Urinary bladder (tissue), 4 donors: ENCODE measurements around the gene P2RX5. TPM values are rescaled to one million over a fixed set of nuclear protein-coding genes. Genes with fewer than 3 reads are reported as not detected.
"Not testable (repeated sequence)": the region's sequence is repeated elsewhere in the genome, so short reads cannot be mapped to it uniquely, and the experiment has no call there.

Experiments
- DNase-seq: peaks from one replicate; pipeline ENCODE4 v3.0.0-alpha.2; 2015; ENCODE audit errors: extremely low spot score
- H3K27ac ChIP-seq: one replicate; pipeline ENCODE4 v1.5.1; 2013; ENCODE audit warnings: low read depth, mild to moderate bottlenecking, moderate library complexity
- H3K36me3 ChIP-seq: one replicate; pipeline ENCODE4 v1.6.1; 2013; ENCODE audit warnings: mild to moderate bottlenecking, moderate library complexity; ENCODE audit not compliant: insufficient read depth
- H3K4me1 ChIP-seq: one replicate; pipeline ENCODE4 v1.6.1; 2013; ENCODE audit warnings: mild to moderate bottlenecking, moderate library complexity; ENCODE audit not compliant: insufficient read depth
- H3K4me3 ChIP-seq: one replicate; pipeline ENCODE4 v1.5.1; 2013; ENCODE audit warnings: low read depth, low read length
- WGBS: extraction: QIAGEN DNeasy Blood & Tissue Kit; methylation state at CpG from one replicate; pipeline ENCODE4 v1.1.7; 2013; 5-methylcytosine and 5-hydroxymethylcytosine counted together
- polyA plus RNA-seq: library from polyadenylated mRNA; stranded (reverse); fragments of 200-250 nt; gene quantifications from one replicate; pipeline ENCODE4 v1.2.3, GENCODE V29; 2013
- total RNA-seq: library from RNA; depleted of rRNA; stranded (reverse); fragments of >200 nt; gene quantifications from one replicate; pipeline ENCODE4 v1.2.3, GENCODE V29; 2014
- donor health status: healthy with polysubstance abuse.
- donor health status: healthy.

The P2RX5 gene, protein sequence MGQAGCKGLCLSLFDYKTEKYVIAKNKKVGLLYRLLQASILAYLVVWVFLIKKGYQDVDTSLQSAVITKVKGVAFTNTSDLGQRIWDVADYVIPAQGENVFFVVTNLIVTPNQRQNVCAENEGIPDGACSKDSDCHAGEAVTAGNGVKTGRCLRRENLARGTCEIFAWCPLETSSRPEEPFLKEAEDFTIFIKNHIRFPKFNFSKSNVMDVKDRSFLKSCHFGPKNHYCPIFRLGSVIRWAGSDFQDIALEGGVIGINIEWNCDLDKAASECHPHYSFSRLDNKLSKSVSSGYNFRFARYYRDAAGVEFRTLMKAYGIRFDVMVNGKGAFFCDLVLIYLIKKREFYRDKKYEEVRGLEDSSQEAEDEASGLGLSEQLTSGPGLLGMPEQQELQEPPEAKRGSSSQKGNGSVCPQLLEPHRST
- 1.3 TPM for total RNA-seq
- polyA plus RNA-seq, result 1.0 TPM

DNA sequence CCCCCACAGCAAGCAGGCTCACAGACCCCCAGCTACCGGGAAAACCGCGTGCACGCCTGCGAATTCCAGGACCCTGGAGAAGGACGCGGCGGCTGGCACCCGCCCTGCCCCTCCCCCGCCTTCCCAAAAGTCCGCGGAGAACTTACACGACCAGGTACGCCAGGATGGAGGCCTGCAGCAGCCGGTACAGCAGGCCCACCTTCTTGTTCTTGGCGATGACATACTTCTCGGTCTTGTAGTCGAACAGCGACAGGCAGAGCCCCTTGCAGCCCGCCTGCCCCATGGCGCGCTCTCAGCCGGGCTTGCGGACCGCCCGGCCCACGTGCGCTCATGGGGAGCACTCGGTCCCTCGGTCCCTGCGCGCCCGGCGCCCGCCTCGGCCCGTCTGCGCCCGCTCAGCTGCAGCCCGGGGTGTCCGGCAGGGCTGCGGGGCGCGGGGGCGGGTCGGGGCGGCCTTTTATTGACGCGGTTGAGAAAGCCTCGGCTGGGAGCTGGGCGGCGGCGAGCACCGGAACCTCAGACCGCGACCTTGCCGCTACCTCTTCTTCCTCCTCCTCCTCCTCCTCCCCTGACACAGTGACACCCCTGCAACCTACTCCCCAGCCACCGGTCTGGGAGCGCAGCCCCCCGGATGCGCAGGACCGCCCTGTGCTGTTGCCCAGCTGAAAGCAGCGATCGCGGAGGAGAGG is at the start of gene P2RX5:
TSS of gene P2RX5 (minus strand) at position 433 of the 689 bp plus-strand sequence. CDS start at position 283, 150 bp downstream.
- under 1% methylated on average over 65 of the region's 65 CpGs for WGBS
- no peaks in the 10 kb centered on the region for H3K36me3 ChIP-seq
- H3K4me1 ChIP-seq, result no peaks in the 10 kb centered on the region
- DNase-seq, result no peak
- H3K4me3 ChIP-seq, result peak within 1 kb of the TSS; percentile 41
- H3K27ac ChIP-seq, result no peak within 1 kb of the TSS

GRCh38 chr17:3745071-3745470 is 49.1 kb upstream of the P2RX5 start:
- no peak overlapping the region for H3K27ac ChIP-seq
- 82% methylated on average over 10 of the region's 10 CpGs for WGBS
- H3K36me3 ChIP-seq, result no peaks in the 10 kb centered on the region
- no peak overlapping the region for H3K4me3 ChIP-seq
- DNase-seq, result no peak
- no peaks in the 10 kb centered on the region for H3K4me1 ChIP-seq

DNA sequence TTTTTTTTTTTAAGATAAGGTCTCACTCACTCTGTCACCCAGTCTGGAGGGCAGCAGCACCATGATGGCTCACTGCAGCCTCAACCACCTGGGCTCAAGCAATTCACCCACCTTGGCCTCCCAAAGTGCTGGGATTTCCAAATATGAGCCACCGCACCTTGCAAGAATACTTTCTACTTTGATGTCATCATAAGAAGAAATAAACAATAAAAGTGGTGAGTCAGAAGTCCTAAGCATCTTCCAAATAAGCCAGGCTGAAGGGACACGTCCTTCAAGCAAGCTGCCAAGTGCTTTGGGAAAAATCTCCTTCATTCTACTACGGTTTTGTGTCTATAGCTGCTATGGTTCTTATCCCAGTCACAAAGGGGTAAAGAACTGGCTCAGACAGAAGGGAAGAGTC is 48.1 kb upstream of the P2RX5 start:
- no peak for DNase-seq
- 45% methylated on average over 3 of the region's 3 CpGs for WGBS
- H3K27ac ChIP-seq, result no peak overlapping the region
- no peaks in the 10 kb centered on the region for H3K36me3 ChIP-seq
- H3K4me3 ChIP-seq, result no peak overlapping the region
- no peaks in the 10 kb centered on the region for H3K4me1 ChIP-seq

- Histone ChIP-seq H3K4me1 (no peaks in the 10 kb centered on the region), H3K4me3 (no peak overlapping the region), H3K27ac (no peak overlapping the region), H3K36me3 (no peaks in the 10 kb centered on the region)
- 66% methylated on average over 14 of the region's 14 CpGs for WGBS
- DNase-seq, result no peak
These were observed 44.7 kb upstream of the P2RX5 start for GRCh38 chr17:3740611-3741073.

DNA sequence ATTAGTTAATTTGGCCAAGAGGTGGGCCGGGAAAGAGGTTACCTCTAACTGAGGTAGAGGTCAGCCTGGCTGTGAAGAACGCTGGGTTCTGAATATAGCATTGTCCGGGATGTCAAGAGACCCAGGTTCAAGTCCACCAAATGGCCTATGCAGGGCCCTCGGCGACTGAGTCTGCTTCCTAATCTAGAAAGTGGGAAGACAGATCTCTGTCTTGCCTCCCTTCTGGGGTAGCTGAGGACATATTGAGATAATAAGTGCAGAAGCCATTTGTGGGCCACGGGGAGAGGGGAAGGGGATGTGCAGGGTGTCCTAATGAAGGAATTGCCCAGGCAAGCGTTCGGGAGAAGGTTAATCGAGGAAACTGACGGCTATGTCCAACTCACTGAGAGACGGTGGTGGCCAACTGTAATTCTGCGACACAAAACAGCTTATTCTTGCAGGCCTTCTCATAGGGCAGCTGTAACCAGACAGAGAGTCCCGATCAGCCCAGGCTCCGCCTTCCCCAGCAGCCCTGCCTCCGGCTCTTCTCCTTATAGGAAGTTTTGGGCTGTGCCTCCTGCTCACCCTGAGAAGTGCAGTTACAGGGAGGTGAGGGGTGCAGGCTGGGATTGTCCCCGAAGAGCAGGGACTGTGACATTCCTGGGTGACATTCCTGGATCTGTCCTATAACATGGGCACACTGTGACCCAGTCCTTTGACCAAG is 43.6 kb upstream of the P2RX5 start:
- no peak overlapping the region for H3K27ac ChIP-seq
- 81% methylated on average over 16 of the region's 16 CpGs for WGBS
- DNase-seq, result no peak
- H3K36me3 ChIP-seq, result no peaks in the 10 kb centered on the region
- H3K4me3 ChIP-seq, result no peak overlapping the region
- H3K4me1 ChIP-seq, result no peaks in the 10 kb centered on the region

DNA sequence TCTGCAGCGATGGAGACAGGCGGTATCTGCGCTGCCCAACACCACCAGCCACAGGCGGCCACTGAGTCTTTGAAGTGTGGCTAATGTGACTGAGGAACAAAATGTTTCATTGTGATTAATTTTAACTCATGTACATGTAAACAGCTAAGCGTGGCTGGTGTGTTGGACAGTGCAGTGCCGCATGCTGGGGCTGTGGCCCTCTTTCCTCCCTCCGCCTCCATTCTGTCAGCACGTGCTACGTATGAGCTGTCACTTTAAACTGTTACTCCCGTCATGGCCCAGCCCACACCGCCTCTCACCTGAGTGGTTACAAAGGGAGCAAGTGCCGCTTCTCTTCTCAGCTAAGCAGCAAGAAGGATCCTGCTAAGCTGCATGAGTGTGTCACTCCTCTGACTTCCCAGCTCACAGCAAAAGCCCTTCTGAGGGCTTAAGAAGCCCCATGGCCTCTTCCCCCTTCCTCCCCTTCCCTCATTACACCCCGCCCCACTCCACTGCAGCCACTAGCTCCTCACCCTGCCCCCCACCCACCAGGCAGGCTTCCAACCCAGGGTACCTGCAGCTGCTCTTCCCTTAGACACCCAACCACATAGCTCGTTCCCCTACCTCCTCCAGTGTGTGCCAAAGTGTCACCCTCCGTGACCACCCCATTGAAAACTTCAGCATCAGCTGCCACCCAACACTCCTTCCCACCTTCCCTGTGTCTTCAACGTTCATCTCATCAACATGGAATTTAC is 42.8 kb upstream of the P2RX5 start:
- Histone ChIP-seq H3K27ac (no peak overlapping the region), H3K4me1 (no peaks in the 10 kb centered on the region), H3K36me3 (no peaks in the 10 kb centered on the region), H3K4me3 (no peak overlapping the region)
- WGBS, result 51% methylated on average over 16 of the region's 16 CpGs
- DNase-seq, result no peak

DNA sequence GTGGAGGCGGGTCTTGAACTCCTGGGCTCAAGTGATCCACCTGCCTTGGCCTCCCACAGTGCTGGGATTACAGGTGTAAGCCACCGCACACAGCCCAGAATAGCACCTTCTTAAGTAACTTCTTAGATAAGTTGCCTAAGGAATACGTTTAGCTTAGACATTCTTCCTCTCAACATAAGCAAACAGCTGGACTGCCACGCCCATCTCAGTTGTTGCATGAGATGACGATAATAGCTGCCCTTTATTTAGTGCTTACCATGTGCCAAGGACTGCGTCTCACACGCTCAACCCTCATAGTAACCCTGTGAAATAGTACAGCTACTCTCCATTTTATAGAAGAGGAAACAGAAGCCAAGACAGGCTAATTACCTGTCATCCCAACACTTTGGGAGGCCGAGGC is 39.6 kb upstream of the P2RX5 start:
- Histone ChIP-seq H3K27ac (no peak overlapping the region), H3K4me3 (no peak overlapping the region), H3K4me1 (no peaks in the 10 kb centered on the region), H3K36me3 (no peaks in the 10 kb centered on the region)
- no peak for DNase-seq
- WGBS, result 66% methylated on average over 8 of the region's 8 CpGs

- not testable (repeated sequence) for H3K36me3 ChIP-seq, H3K4me3 ChIP-seq, H3K4me1 ChIP-seq, DNase-seq, H3K27ac ChIP-seq
- WGBS, result 94% methylated on average over 10 of the region's 10 CpGs
These were observed 38.9 kb upstream of the P2RX5 start for GRCh38 chr17:3734911-3735276.

DNA sequence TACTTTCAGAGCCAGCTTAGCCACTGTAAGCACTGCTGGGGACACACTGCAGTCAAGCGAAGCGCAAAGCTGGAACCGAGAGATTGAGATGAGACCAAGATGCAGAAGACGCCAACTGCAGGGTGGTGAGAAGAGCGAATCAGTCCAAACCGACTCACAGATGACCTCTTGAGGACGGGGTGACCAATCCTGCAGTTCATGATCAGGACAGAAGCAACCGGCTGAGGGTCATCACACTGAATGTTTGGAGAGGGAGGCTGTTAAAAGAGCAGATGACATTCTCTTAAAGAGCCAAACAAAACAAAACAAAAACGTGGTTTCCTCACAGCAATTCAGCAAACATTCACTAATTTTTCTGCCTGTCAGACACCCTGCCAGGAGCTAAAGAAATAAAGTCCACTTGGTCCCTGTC is 36.3 kb upstream of the P2RX5 start:
- no peak for DNase-seq
- no peak overlapping the region for H3K27ac ChIP-seq
- no peak overlapping the region for H3K4me3 ChIP-seq
- 33% methylated on average over 9 of the region's 9 CpGs for WGBS
- H3K4me1 ChIP-seq, result no peaks in the 10 kb centered on the region
- no peaks in the 10 kb centered on the region for H3K36me3 ChIP-seq

- 41% methylated on average over 9 of the region's 9 CpGs for WGBS
- Histone ChIP-seq H3K4me3 (no peak overlapping the region), H3K4me1 (no peaks in the 10 kb centered on the region), H3K27ac (no peak overlapping the region), H3K36me3 (no peaks in the 10 kb centered on the region)
- no peak for DNase-seq
These were observed 35.0 kb upstream of the P2RX5 start for GRCh38 chr17:3730881-3731429.

DNA sequence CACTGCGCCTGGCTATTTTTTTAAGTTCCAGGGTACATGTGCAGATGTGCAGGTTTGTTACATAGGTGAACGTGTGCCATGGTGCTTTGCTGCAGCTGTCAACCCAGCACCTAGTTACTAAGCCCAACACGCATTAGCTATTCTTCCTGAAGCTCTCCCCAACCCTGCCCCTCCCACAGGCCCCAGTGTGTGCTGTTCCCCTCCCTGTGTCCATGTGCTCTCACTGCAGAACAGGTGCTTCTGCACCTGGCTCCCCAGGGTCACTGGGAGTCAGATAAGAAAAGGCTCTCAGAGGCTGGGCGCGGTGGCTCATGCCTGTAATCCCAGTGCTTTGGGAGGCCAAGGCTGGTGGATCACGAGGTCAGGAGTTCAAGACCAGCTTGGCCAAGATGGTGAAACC is 33.9 kb upstream of the P2RX5 start:
- Histone ChIP-seq H3K4me1 (no peaks in the 10 kb centered on the region), H3K36me3 (no peaks in the 10 kb centered on the region), H3K4me3 (no peak overlapping the region), H3K27ac (no peak overlapping the region)
- 96% methylated on average over 6 of the region's 6 CpGs for WGBS
- no peak for DNase-seq

GRCh38 chr17:3728099-3728498 is 32.1 kb upstream of the P2RX5 start:
- not testable (repeated sequence) for H3K36me3 ChIP-seq, DNase-seq, H3K4me1 ChIP-seq, H3K4me3 ChIP-seq, H3K27ac ChIP-seq
- WGBS, result 95% methylated on average over 3 of the region's 3 CpGs

DNA sequence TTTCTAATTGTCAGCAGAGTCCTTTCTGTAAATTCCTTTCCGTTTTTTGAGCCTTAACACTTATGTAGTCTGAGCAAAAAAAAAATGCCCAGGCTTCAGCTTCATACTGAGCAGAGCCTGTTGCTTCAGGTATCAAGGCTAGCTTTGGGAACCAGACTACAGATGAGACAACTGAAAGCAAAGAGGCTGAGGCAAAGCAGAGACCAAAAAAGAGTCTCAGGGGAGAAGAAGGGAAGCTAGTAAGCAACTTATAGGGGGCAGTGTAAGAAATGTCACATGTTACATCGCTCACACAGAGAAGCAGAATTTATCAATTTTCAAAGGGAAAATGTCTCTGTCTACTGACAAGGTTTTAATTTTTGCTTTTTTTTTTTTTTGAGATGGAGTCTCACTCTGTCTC is 31.1 kb upstream of the P2RX5 start:
- no peak for DNase-seq
- 61% methylated on average over 2 of the region's 2 CpGs for WGBS
- no peaks in the 10 kb centered on the region for H3K4me1 ChIP-seq
- H3K36me3 ChIP-seq, result no peaks in the 10 kb centered on the region
- H3K4me3 ChIP-seq, result no peak overlapping the region
- H3K27ac ChIP-seq, result no peak overlapping the region
